ENCODE data around the gene RGN. TPM values are rescaled to one million over a fixed set of nuclear protein-coding genes. Genes with fewer than 3 reads are reported as not detected.
"Not testable (repeated sequence)": the region's sequence is repeated elsewhere in the genome, so short reads cannot be mapped to it uniquely, and the experiment has no call there.

The RGN gene
- total RNA-seq = 3.6 TPM

- no peak for DNase-seq
Observed at GRCh38 chrX:47078129-47079043, at the start of gene RGN. Gene RGN, plus strand, starts transcription at chrX:47078443. Its CDS starts 2,702 bp downstream, at chrX:47081145.

GRCh38 chrX:47030339-47030738 is 47.9 kb upstream of the RGN start:
- DNase-seq = no peak

GRCh38 chrX:47047989-47048388 is 30.3 kb upstream of the RGN start:
- no peak for DNase-seq

DNA sequence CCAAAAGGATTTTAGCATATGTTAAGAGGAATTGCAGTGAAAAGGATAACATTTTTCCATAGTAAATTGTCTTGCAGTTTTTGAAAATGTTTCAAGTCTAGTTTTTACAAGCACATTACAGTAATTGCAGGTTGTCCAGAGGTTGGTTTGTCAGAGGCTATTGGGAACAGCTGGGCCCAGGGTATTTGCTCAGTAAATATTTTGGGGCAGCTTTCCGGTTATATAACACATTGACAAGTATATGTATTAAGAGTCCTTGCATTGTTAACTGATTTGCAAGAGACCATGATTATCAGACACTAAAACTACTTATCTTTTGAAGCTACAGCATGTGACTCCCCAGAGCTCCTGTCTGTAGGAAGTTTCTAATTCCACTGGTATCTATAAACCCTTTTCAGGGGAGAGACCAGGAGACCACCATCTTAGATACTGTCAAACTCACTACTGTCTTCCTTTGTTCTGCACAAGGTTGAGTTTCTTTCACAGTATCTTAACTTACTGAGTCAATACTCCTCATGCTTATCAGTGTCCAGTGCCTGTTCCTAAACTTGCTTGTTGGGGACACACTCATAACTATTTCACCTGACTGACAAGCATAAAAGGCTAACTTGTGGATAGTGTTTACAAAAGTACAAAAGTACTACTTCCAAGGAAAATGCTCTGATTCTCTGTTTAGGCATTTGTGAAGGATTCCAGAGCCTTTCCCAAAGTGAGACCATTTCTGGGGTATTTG is 18.9 kb upstream of the RGN start:
- no peak for DNase-seq

GRCh38 chrX:47060708-47061107 is 17.5 kb upstream of the RGN start:
- no peak for DNase-seq

DNA sequence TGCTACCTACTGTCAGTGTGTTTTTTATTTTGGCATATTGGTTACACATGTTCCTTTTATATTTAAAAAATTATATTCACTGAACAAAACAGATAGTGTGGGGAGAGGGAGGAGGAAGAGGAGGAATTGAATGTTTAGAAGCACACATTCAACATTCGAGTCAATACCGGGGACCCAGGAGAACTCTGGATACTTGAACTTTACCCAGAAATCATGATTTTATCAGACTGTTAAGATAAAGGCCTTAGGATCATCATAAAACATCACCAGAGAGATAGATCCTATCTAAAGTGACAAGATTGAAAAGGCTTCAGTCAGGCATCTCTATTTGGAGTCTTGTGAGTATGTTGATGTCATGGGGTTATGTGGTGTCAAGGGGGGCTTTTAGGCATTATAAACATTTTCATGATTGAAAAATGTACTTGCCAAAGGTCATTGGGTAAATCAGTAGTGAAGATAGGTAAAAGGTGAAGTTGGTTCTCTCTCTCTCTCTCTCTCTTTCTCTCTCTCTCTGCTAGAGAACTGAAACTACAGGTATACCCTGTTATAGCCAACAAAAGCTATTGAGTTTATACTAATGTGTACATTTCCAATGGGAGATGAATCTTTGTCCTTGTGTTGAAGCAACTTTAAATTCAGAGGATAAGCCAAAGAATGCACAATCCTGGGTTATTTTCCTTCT is 16.9 kb upstream of the RGN start:
- no peak for DNase-seq

- DNase-seq = no peak
Observed at GRCh38 chrX:47063179-47063578, 15.1 kb upstream of the RGN start.

- no peak for DNase-seq
Observed at GRCh38 chrX:47068214-47068613, 10.0 kb upstream of the RGN start.

DNA sequence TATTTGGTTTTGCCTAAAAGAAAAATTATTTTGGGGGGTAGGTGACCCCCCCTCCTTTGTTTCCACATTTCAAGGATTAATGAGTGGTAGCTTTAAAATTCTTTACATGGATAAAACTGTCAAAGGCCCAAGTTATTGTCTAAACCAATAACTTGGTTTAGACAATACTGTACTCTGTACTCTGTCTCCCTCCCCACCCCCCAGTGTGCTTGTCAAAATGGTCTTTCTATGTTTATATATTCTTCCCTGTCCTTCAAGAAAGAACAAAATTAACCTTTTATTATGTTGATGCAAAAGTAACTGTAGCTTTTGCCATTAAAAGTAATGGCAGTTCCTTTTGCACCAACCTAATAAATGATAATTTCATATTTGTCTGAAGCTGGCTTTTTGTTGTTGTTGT is 9.5 kb upstream of the RGN start:
- DNase-seq = no peak

- DNase-seq = no peak
Observed at GRCh38 chrX:47080215-47080914, 2.1 kb downstream of the RGN start.

DNA sequence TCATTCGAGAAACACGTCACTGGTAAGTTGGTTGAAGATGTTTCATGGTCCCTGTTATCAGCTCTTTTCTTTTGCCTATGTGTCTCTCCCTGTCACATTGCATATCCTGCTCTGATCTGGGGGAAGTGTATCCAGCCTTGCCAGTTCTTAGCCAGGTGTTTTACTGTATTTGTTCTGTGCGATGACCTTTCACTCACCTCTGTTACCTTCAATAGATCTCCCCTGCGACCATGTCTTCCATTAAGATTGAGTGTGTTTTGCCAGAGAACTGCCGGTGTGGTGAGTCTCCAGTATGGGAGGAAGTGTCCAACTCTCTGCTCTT is 2.6 kb downstream of the RGN start:
- no peak for DNase-seq

DNA sequence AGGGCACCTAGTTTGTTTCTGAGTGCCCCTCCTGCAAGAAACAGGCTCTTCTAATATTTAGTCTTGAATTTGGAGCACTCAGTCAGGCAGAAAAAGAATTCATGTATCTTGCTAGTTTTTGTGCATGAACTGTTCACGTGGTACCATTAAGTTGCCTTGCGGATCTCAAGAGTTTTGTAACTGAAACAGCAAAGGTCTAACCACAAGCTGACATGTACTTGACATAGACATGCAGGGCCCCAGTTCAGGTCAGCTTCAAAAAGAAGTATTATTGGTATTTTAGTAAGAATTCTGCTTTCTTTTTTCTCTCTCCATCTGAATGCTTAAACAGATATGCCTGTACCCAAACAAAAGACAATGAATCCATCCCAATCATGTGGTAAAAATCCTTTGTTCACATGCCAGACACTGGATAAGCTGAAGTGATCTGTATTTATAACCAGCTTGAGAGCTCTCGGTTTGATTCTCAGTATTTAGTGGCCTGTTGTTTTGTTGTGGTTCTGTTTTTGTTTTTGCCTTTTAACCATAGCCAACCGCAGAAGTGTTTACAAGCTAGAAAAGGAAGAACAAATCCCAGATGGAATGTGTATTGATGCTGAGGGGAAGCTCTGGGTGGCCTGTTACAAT is 13.0 kb downstream of the RGN start:
- no peak for DNase-seq

DNA sequence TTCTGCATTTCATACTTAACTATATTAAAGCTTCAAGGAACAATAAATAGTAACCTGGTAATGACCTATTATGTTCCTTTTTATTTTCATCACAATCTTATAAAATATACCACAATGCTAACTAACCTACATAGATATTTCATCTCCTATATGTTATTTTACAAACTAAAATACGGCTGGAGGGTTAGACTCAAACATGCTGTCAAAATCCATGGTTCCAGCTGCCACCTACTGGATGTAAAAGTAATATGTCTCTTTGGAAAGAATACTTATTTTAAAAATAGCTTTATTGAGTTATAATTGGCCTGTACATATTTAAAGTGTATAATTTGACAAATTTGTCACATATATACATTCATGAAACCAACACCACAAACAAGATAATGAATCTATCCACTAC is 15.0 kb downstream of the RGN start:
- DNase-seq = no peak

DNA sequence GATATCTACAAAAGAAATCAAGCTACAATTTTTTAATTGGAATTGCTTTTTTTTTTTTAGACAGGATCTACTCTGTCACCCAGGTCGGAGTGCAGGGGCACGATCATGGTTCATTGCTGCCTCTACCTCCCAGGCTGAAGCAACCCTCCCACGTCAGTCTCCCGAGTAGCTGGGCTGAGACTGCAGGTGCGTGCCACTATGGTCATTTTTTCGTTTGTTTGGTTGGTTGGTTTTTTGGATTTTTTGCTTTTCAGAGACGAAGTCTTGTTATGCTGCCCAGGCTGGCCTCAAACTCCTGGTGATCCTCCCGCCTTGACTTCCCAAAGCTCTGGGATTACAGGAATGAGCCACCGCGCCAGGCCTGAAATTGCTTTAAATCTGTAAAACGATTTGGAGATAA is 15.6 kb downstream of the RGN start:
- DNase-seq = no peak

DNA sequence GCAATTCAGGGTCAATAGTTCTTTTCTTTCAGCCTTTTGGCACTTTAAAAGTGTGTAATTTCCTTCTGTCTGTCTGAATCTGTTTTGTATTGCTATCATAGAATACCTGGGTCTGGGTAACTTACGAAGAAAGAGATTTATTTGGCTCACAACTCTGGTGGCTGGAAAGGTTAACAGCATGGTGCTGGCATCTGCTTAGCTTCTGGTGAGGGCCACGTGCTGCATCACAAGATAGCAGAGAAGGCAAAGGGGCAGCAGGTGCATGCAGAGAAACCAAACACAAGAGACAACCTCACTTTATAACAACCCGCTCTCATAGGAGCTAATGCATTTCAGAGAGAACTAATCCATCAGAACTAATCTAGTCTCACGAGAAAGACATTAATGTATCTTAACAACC is 18.8 kb downstream of the RGN start:
- DNase-seq = no peak

DNA sequence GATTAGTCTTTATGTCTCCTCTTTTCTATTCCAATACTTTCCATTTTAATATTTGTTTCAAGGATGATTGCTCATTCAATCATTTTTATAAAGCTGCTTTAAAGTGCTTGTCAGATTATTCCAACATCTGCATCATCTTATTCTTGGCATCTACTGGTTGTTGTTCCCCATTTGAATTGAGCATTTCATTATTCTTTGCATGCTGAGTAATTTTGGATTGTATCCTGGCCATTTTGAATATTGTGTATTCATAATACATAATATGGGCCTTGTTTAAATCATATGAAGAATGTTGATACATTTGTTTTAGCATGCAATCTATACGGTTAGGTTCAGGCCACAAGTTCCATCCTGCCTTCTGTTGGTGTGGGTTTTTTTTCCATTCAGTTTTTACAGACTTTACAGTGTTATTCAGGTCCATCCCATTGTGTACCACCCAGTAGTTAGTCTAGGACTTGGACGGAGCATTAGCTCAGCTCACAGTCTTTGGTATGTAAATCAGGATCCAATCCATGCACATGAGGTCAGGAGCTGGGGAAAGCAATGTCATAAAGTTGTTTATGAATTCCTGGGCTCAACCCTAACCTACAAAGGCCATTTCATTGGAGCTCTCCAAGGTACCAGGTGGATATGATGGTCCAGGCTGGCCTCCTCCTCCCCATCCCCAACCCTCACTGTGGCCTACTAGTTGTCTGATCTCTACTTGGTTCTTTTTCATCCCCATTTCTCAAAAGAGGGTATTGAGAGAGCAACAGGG is 20.3 kb downstream of the RGN start:
- DNase-seq = no peak

GRCh38 chrX:47101206-47101605 is 23.0 kb downstream of the RGN start:
- no peak for DNase-seq

GRCh38 chrX:47110936-47111615 is 32.8 kb downstream of the RGN start:
- not testable (repeated sequence) for DNase-seq

DNA sequence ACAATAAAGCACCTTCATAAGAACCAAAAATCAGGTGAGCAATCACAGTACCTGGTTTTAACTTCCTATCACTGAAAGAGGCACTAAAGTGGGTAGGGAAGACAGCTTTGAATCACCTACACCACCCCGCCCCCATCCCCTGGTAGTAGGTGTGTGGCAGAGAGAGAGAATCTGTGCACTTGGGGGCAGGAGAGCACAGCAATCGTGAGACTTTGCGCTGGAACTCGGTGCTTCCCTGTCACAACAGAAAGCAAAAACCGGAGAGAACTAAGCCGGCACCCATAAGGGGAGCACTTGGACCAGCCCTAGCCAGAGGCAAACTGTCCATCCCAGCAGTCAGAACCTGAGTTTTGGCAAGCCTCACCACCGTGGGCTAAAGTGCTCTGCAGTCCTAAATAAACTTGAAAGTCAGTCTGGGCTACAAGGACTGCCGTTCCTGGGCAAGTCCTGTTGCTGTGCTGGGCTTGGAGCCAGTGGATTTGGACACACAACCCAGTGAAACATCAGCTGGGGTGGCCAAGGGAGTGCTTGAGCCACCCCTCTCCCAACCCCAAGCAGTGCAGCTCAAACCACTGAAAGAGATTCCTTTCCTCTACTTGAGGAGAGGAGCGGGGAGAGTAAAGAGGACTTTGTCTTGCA is 34.2 kb downstream of the RGN start:
- no peak for DNase-seq

DNA sequence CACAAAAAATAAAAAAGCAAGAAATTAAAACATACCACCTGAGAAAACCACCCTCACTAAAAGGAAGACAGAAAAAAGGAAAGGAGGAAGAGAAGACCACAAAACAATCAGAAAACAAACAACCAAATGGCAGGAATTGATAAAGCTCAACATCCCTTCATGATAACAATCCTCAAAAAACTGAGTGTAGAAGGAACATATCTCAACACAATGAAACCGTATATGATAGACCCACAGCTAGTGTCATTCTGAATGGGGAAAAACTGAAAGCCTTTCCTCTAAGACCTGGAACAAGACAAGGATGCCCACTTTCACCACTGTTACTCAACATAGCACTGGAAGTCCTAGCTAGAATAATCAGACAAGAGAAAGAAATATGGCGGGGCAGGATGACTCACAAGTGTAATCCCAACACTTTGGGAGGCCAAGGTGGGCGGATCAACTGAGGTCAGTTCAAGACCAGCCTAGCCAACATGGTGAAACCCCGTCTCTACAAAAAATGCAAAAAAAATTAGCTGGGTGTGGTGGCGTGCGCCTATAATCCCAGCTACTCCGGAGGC is 38.4 kb downstream of the RGN start:
- DNase-seq = not testable (repeated sequence)

Measured in occipital lobe (tissue), 2 donors.